GM20000 (cell line): ENCODE results near the gene PCDHB10.
"Not testable (repeated sequence)": the region's sequence is repeated elsewhere in the genome, so short reads cannot be mapped to it uniquely, and the experiment has no call there.

Experiments used
- DNase-seq: peaks from one replicate; pipeline ENCODE4 v3.0.0; 2012; ENCODE audit warnings: low spot score
- TF ChIP-seq, protein P1 (sequence below): IDR thresholded peaks from 2 replicates; pipeline ENCODE4 v1.5.1; 2012; ENCODE audit warnings: mild to moderate bottlenecking, control low read depth; ENCODE audit errors: extremely low read depth, missing control alignments

PCDHB10 gene

DNA sequence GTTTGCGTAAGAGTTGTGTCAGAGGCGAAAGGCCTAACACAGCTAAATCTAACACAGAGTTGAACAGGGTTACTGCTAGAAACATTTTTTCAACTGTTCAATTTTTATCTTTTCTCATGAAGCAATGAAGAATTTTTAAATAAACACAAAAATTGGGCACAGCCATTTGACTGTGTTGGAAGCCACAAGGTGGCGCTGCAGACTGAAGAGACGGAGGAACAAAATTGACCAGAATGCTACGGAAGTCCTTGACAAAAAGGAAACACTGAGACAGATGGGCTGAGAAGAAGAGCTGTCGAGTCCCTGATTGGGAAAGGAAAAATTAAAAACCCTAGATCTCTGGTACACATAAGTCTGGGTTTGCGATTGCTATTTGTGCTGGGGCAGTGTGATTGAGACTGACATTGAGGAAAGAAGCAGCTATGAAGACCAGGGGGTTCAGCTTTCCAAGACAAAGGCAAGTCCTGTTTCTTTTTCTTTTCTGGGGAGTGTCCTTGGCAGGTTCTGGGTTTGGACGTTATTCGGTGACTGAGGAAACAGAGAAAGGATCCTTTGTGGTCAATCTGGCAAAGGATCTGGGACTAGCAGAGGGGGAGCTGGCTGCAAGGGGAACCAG is 5.1 kb upstream of the PCDHB10 start, which contains the start of gene PCDHB9:
PCDHB9 (plus strand) TSS at position 265 of the 616 bp plus-strand sequence; CDS start at position 423, 158 bp downstream.
- no peak for DNase-seq
- TF ChIP-seq, protein P1, sequence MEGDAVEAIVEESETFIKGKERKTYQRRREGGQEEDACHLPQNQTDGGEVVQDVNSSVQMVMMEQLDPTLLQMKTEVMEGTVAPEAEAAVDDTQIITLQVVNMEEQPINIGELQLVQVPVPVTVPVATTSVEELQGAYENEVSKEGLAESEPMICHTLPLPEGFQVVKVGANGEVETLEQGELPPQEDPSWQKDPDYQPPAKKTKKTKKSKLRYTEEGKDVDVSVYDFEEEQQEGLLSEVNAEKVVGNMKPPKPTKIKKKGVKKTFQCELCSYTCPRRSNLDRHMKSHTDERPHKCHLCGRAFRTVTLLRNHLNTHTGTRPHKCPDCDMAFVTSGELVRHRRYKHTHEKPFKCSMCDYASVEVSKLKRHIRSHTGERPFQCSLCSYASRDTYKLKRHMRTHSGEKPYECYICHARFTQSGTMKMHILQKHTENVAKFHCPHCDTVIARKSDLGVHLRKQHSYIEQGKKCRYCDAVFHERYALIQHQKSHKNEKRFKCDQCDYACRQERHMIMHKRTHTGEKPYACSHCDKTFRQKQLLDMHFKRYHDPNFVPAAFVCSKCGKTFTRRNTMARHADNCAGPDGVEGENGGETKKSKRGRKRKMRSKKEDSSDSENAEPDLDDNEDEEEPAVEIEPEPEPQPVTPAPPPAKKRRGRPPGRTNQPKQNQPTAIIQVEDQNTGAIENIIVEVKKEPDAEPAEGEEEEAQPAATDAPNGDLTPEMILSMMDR, result no peak

DNA sequence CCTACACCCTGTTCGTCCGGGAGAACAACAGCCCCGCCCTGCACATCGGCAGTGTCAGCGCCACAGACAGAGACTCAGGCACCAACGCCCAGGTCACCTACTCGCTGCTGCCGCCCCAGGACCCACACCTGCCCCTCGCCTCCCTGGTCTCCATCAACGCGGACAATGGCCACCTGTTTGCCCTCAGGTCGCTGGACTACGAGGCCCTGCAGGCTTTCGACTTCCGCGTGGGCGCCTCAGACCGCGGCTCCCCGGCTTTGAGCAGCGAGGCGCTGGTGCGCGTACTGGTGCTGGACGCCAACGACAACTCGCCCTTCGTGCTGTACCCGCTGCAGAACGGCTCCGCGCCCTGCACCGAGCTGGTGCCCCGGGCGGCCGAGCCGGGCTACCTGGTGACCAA is 3.5 kb upstream of the PCDHB10 start:
- DNase-seq, result not testable (repeated sequence)

DNA sequence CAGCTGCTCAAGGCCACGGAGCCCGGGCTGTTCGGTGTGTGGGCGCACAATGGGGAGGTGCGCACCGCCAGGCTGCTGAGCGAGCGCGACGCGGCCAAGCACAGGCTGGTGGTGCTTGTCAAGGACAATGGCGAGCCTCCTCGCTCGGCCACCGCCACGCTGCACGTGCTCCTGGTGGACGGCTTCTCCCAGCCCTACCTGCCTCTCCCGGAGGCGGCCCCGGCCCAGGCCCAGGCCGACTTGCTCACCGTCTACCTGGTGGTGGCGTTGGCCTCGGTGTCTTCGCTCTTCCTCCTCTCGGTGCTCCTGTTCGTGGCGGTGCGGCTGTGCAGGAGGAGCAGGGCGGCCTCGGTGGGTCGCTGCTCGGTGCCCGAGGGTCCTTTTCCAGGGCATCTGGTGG is 3.0 kb upstream of the PCDHB10 start:
- DNase-seq, result not testable (repeated sequence)

DNA sequence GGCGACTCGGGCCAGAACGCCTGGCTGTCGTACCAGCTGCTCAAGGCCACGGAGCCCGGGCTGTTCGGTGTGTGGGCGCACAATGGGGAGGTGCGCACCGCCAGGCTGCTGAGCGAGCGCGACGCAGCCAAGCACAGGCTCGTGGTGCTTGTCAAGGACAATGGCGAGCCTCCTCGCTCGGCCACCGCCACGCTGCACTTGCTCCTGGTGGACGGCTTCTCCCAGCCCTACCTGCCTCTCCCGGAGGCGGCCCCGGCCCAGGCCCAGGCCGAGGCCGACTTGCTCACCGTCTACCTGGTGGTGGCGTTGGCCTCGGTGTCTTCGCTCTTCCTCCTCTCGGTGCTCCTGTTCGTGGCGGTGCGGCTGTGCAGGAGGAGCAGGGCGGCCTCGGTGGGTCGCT is 2.2 kb downstream of the PCDHB10 start:
- DNase-seq, result not testable (repeated sequence)

DNA sequence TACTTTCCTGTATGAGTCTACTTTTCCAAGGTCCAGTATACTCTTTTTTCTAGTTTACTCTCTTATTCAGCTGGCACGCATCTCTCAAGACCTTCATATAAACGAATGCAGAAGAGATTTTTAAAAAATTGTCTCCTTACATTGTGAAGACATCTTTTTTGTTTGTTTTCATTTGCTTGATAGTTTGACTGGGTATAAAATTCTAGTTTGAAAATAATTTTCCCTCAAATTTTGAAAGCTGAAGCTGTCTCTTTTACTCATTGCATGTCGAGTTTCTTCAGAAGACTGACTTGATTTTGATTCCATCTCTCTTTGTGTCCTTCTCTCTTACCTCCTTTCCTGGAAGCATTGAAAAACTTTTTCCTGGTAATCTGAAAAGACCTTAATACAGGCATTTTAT is 4.2 kb downstream of the PCDHB10 start:
- no peak for DNase-seq
- TF ChIP-seq, protein P1, result no peak

DNA sequence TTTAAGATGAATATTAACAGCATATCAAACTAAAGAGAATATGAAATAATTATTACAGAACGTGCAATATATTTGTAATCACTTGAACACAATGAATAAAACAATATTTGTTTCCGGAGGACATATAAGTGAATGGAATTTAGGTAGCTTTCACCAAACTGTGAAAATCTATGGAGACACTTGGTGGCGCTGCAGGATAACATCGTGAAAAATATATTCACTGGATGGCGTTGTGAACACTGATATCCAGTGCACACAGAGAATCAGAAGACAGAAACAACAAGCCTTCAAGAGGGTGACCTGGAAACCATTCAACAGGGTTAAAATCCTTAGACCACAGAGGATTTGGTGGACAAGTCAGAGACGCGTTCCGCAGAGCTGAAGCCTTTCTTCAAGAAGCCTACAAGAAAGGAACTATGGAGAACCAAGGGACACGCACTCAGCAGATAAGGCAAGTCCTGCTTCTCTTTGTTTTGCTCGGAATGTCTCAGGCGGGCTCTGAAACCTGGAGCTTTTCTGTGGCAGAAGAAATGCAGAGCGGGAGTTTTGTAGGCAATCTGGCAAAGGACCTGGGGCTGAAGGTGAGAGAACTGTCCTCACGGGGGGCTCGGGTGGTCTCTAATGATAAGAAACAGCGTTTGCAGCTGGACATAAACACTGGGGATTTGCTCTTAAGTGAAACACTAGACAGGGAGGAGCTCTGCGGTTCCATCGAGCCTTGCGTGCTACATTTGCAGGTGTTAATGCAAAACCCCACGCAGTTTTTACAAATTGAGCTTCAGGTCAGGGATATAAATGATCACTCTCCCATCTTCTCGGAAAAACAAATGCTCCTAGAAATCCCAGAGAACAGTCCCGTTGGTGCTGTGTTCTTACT is 7.4 kb downstream of the PCDHB10 start, which contains the start of gene PCDHB11:
PCDHB11 (plus strand) TSS at position 269 of the 877 bp plus-strand sequence; CDS start at position 417, 148 bp downstream.
- no peak for DNase-seq
- TF ChIP-seq, protein P1, result no peak

DNA sequence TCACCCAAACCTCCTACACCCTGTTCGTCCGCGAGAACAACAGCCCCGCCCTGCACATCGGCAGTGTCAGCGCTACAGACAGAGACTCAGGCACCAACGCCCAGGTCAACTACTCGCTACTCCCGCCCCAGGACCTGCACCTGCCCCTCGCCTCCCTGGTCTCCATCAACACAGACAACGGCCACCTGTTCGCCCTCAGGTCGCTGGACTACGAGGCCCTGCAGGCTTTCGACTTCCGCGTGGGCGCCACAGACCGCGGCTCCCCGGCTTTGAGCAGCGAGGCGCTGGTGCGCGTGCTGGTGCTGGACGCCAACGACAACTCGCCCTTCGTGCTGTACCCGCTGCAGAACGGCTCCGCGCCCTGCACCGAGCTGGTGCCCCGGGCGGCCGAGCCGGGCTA is 9.0 kb downstream of the PCDHB10 start:
- DNase-seq, result not testable (repeated sequence)

DNA sequence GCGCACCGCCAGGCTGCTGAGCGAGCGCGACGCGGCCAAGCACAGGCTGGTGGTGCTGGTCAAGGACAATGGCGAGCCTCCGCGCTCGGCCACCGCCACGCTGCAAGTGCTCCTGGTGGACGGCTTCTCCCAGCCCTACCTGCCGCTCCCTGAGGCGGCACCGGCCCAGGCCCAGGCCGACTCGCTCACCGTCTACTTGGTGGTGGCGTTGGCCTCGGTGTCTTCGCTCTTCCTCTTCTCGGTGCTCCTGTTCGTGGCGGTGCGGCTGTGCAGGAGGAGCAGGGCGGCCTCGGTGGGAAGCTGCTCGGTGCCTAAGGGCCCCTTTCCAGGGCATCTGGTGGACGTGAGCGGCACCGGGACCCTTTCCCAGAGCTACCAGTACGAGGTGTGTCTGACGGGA is 9.5 kb downstream of the PCDHB10 start:
- DNase-seq, result not testable (repeated sequence)

DNA sequence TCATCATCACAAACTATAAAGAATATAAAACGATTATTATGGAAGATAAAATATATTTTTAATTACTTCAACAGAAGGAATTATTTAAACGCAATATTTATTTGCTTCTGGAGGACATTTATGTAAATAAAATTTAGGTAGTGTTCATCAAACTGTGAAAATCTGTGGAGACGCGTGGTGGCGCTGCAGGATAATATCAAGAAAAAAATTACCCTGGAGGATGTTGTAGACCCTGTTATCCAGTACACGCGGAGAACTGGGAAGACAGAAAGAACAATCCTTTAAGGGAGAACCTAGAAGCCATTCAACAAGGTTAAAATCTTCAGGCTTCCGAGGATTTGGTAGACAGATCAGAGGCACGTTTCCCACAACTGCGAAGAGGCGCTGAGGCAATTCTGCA is 16.3 kb downstream of the PCDHB10 start, which contains the start of gene PCDHB12:
PCDHB12 (plus strand) TSS at position 242 of the 400 bp plus-strand sequence. CDS start 189 bp downstream, outside the sequence.
- DNase-seq, result no peak
- TF ChIP-seq, protein P1, result no peak

DNA sequence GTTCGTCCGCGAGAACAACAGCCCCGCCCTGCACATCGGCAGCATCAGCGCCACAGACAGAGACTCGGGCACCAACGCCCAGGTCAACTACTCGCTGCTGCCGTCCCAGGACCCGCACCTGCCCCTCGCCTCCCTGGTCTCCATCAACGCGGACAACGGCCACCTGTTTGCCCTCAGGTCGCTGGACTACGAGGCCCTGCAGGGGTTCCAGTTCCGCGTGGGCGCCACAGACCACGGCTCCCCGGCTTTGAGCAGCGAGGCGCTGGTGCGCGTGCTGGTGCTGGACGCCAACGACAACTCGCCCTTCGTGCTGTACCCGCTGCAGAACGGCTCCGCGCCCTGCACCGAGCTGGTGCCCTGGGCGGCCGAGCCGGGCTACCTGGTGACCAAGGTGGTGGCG is 18.1 kb downstream of the PCDHB10 start:
- not testable (repeated sequence) for DNase-seq

DNA sequence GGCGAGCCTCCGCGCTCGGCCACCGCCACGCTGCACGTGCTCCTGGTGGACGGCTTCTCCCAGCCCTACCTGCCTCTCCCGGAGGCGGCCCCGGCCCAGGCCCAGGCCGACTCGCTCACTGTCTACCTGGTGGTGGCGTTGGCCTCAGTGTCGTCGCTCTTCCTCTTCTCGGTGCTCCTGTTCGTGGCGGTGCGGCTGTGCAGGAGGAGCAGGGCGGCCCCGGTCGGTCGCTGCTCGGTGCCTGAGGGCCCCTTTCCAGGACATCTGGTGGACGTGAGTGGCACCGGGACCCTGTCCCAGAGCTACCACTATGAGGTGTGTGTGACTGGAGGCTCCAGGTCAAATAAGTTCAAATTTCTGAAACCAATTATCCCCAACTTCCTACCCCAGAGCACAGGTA is 18.7 kb downstream of the PCDHB10 start:
- not testable (repeated sequence) for DNase-seq

DNA sequence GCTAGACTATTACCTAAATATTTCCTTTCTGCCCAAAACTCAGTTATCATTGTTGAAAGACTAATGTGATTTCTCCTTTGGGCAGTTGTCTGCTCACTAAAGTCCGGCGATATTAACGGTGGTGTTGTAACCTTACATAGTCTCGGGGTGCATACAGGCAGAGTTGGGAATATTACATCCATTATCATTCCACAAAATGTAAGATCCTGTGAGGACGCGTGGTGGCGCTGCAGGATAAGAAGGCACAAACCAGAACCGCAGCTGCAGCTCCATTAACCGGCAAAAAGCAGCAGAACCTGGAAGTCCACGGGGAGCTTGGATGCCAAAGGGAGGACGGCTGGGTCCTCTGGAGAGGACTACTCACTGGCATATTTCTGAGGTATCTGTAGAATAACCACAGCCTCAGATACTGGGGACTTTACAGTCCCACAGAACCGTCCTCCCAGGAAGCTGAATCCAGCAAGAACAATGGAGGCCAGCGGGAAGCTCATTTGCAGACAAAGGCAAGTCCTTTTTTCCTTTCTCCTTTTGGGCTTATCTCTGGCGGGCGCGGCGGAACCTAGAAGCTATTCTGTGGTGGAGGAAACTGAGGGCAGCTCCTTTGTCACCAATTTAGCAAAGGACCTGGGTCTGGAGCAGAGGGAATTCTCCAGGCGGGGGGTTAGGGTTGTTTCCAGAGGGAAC is 21.6 kb downstream of the PCDHB10 start, which contains the start of gene PCDHB13:
PCDHB13 (plus strand) TSS at position 264 of the 684 bp plus-strand sequence; CDS start at position 469, 205 bp downstream.
- not testable (repeated sequence) for DNase-seq

DNA sequence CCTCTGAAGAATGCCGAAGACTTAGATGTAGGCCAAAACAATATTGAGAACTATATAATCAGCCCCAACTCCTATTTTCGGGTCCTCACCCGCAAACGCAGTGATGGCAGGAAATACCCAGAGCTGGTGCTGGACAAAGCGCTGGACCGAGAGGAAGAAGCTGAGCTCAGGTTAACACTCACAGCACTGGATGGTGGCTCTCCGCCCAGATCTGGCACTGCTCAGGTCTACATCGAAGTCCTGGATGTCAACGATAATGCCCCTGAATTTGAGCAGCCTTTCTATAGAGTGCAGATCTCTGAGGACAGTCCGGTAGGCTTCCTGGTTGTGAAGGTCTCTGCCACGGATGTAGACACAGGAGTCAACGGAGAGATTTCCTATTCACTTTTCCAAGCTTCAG is 22.4 kb downstream of the PCDHB10 start:
- not testable (repeated sequence) for DNase-seq

DNA sequence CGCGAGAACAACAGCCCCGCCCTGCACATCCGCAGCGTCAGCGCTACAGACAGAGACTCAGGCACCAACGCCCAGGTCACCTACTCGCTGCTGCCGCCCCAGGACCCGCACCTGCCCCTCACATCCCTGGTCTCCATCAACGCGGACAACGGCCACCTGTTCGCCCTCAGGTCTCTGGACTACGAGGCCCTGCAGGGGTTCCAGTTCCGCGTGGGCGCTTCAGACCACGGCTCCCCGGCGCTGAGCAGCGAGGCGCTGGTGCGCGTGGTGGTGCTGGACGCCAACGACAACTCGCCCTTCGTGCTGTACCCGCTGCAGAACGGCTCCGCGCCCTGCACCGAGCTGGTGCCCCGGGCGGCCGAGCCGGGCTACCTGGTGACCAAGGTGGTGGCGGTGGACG is 23.4 kb downstream of the PCDHB10 start:
- DNase-seq, result not testable (repeated sequence)

DNA sequence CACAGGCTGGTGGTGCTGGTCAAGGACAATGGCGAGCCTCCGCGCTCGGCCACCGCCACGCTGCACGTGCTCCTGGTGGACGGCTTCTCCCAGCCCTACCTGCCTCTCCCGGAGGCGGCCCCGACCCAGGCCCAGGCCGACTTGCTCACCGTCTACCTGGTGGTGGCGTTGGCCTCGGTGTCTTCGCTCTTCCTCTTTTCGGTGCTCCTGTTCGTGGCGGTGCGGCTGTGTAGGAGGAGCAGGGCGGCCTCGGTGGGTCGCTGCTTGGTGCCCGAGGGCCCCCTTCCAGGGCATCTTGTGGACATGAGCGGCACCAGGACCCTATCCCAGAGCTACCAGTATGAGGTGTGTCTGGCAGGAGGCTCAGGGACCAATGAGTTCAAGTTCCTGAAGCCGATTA is 23.9 kb downstream of the PCDHB10 start:
- DNase-seq, result not testable (repeated sequence)
